SKM-1 (cell line): ENCODE data around the gene AJAP1.
"Not testable (repeated sequence)": the region's sequence is repeated elsewhere in the genome, so short reads cannot be mapped to it uniquely, and the experiment has no call there.

Experiments
- DNase-seq: peaks from one replicate; lab custom pipeline; 2025; ENCODE audit not compliant: unreplicated experiment; lab: John Stamatoyannopoulos, UW

AJAP1 gene

GRCh38 chr1:4653796-4654725, at the start of gene AJAP1:
TSS of gene AJAP1 (plus strand) at chr1:4654609. CDS start at chr1:4655426, 817 bp downstream.
- DNase-seq = no peak

DNA sequence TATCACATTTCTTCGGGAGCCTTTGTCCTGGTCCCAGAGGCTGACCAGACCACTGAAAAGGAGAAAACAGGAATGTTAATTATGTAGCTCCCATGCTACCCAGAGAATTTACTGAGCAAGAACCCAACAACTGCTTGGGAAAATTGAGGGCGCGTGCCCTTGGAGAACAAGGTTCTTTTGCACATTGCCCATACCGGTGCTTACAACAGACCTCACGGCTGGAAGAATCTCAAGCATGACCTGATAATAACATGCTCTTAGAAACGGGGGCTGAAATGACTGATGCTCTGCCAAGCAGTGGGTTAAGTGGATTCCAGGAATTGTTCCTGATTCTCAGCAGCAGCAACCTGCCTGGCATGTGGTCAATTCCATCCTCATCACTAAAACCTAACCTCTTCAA, 49.3 kb upstream of the AJAP1 start:
- DNase-seq = no peak

GRCh38 chr1:4611563-4612341, 42.7 kb upstream of the AJAP1 start:
- no peak for DNase-seq

- DNase-seq = no peak
Measured at GRCh38 chr1:4612991-4613390, 41.4 kb upstream of the AJAP1 start.

GRCh38 chr1:4613606-4614370, 40.6 kb upstream of the AJAP1 start:
- no peak for DNase-seq

- DNase-seq = no peak
Measured at GRCh38 chr1:4614371-4615137, 39.9 kb upstream of the AJAP1 start.

GRCh38 chr1:4615138-4615470, 39.3 kb upstream of the AJAP1 start:
- no peak for DNase-seq

DNA sequence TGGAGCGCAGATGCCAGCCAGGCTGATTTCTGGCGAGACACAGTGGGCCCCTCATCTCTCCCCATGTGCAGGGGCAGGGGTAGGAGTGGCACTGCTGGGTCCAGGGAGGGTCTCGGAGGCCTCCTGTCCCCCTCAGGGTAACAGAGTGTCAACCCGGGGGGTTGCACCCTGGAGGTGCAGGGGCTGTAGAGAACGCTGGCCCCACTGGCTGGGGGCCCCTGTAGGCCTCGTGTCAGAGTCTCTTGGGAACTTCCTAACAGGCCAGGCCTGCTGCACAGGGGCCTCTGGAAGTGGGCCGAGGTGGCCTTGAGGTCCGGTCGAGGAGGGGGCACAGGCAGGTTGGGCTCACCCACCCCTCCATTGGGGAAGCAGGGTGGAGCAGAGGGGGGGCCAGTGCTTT, 38.9 kb upstream of the AJAP1 start:
- no peak for DNase-seq

- DNase-seq = no peak
Measured at GRCh38 chr1:4616831-4617465, 37.5 kb upstream of the AJAP1 start.

GRCh38 chr1:4617506-4617905, 36.9 kb upstream of the AJAP1 start:
- DNase-seq = no peak

GRCh38 chr1:4618827-4619226, 35.6 kb upstream of the AJAP1 start:
- not testable (repeated sequence) for DNase-seq

- no peak for DNase-seq
Measured at GRCh38 chr1:4621646-4622045, 32.8 kb upstream of the AJAP1 start.

DNA sequence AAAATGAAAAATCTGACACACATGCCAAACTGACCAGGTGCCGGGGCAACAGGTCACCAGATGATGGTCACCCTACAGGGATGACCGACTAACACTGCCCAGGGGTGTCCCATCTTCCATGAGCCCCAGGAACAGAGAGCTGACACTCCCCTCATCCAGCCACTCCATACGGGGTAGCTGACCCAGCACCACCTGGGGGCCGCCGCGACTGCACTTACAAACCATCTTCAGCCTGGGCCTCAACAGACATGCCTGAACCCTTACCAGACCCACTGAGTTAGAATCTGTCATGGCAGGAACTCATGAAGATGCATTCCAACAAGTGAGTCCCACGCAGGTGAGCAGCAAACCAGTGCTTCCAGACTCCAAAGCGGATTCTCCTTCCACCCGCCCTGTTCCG, 31.6 kb upstream of the AJAP1 start:
- DNase-seq = no peak

GRCh38 chr1:4624141-4624715, 30.2 kb upstream of the AJAP1 start:
- no peak for DNase-seq

GRCh38 chr1:4624801-4625200, 29.6 kb upstream of the AJAP1 start:
- no peak for DNase-seq

DNA sequence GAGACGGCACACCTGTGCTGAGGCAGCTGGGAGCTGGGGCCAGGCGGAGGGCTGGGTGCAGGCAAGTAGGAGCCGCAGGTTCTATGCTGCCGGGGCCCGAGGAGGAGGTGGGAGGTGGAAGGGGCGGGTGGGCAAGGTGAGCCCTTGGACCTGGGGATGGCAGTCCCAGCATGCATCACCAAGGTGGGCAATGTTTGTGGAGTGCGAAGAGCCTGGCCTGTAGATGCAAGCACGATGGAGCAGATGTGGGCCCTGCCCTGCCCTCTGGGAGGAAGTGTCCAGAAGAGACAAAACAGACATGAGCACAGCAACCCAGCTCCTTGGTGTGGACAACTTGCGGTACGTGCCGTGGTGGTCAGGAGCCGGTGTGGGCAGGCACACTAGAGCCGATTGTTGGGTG, 28.3 kb upstream of the AJAP1 start:
- no peak for DNase-seq

GRCh38 chr1:4626560-4627319, 27.7 kb upstream of the AJAP1 start:
- no peak for DNase-seq

- DNase-seq = no peak
Measured at GRCh38 chr1:4627353-4627752, 27.1 kb upstream of the AJAP1 start.

DNA sequence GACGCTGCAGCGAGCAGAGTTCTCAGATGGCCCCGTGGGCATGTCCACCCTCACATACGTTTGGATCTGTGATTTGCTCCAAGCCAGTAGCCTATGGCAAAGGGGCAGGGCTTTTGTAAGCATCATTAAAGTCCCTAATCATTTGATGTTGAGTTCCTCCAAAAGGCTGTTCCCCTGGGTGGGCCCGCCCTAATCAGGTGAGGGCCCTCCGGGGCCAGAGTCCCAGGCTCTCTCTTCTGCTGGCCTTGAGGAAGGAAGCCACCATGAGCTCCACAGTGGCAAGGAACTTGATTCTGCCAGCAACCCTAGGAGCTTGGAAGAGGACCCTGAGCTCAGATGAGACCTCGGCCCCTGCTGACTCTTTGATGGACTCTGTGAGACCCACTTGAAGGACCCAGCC, 25.4 kb upstream of the AJAP1 start:
- no peak for DNase-seq
